Loucy (cell line): ENCODE data around the gene MYL3.

Experiments used
- EZH2phosphoT487 ChIP-seq: fragments of 200-600 bp; IDR thresholded peaks from 2 replicates; pipeline ENCODE4 v1.6.1; 2018; ENCODE audit warnings: antibody characterized with exemption, mild to moderate bottlenecking, moderate library complexity, borderline replicate concordance
- TF ChIP-seq, protein P1 (sequence below): fragments of 200-600 bp; sonication (generic); conservative IDR thresholded peaks from 2 replicates; pipeline ENCODE4 v1.5.1; 2014; ENCODE audit warnings: mild to moderate bottlenecking, antibody characterized with exemption, low read length

- TF ChIP-seq, protein P1, sequence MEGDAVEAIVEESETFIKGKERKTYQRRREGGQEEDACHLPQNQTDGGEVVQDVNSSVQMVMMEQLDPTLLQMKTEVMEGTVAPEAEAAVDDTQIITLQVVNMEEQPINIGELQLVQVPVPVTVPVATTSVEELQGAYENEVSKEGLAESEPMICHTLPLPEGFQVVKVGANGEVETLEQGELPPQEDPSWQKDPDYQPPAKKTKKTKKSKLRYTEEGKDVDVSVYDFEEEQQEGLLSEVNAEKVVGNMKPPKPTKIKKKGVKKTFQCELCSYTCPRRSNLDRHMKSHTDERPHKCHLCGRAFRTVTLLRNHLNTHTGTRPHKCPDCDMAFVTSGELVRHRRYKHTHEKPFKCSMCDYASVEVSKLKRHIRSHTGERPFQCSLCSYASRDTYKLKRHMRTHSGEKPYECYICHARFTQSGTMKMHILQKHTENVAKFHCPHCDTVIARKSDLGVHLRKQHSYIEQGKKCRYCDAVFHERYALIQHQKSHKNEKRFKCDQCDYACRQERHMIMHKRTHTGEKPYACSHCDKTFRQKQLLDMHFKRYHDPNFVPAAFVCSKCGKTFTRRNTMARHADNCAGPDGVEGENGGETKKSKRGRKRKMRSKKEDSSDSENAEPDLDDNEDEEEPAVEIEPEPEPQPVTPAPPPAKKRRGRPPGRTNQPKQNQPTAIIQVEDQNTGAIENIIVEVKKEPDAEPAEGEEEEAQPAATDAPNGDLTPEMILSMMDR, result no peak
- TF ChIP-seq EZH2phosphoT487, result no peak
These were observed 36.7 kb upstream of the MYL3 start for GRCh38 chr3:46900007-46900292.
